GM12878 (cell line): ENCODE results near the gene PRPSAP2. TPM values are rescaled to one million over a fixed set of nuclear protein-coding genes. Genes with fewer than 3 reads are reported as not detected.

Experiments
- ATAC-seq: fragments of 200-7000 bp; cut with Tn5 transposase; 3 replicates; pipeline ENCODE4 v1.9.1; 2020; ENCODE audit warnings: mild to moderate bottlenecking, moderate library complexity
- BruUV-seq: library from RNA; stranded (reverse); fragments of 400-500 nt; replicated peaks from 2 replicates; lab custom pipeline; 2021; lab: Mats Ljungman, UMichigan
- CTCF ChIA-PET: fragments of 300-600 bp; sonication (Branson Sonifier 250); formaldehyde crosslinking; extraction: SDS; loops from one replicate; lab custom pipeline; 2021; ENCODE audit warnings: inconsistent platforms; lab: Yijun Ruan, JAX
- POLR2A ChIA-PET: fragments of 350-600 bp; formaldehyde crosslinking; extraction: SDS; loops from one replicate; lab custom pipeline; 2021; ENCODE audit warnings: inconsistent platforms; lab: Charles Lee
- RAD21 ChIA-PET: fragments of 300-600 bp; sonication (Branson Sonifier 250); formaldehyde crosslinking; loops from one replicate; lab custom pipeline; 2023; ENCODE audit warnings: antibody characterized with exemption; ENCODE audit not compliant: unreplicated experiment; lab: Charles Lee
- SMC1A ChIA-PET: fragments of 300-600 bp; sonication (Branson Sonifier 250); formaldehyde crosslinking; loops from one replicate; lab custom pipeline; 2023; ENCODE audit not compliant: unreplicated experiment, uncharacterized antibody; lab: Charles Lee
- DNase-seq: peaks from one replicate; pipeline ENCODE4 v3.0.0-alpha.2; 2011; ENCODE audit warnings: low read depth, low spot score
- FAIRE-seq: peaks from 3 replicates; lab custom pipeline; 2011; peaks lifted over from hg19 to GRCh38; lab: Jason Lieb, UNC
- H2AFZ ChIP-seq: 2 replicates; pipeline ENCODE4 v1.6.0; 2011; ENCODE audit warnings: low read depth, low read length, control low read depth; ENCODE audit not compliant: control insufficient read depth
- H3K27ac ChIP-seq: 2 replicates; pipeline ENCODE4 v1.5.1; 2011; ENCODE audit warnings: control low read depth; ENCODE audit not compliant: control insufficient read depth, insufficient read depth
- H3K27me3 ChIP-seq, 2 experiments: replicated peaks in 1 of 2; 2 replicates each; pipeline versions ENCODE4 v1.6.0 to v1.6.1; 2011; ENCODE audit warnings: low read length in 1 of 2; ENCODE audit not compliant: control insufficient read depth in 2 of 2, insufficient read depth in 2 of 2
- H3K36me3 ChIP-seq, 2 experiments: 2 replicates each; pipeline ENCODE4 v1.5.1; 2011; ENCODE audit warnings: low read length in 1 of 2; ENCODE audit not compliant: control insufficient read depth in 2 of 2, insufficient read depth in 2 of 2
- H3K4me1 ChIP-seq: 2 replicates; pipeline ENCODE4 v1.6.1; 2011; ENCODE audit warnings: mild to moderate bottlenecking, low read length, moderate library complexity, mixed read lengths; ENCODE audit not compliant: control insufficient read depth, insufficient read depth
- H3K4me2 ChIP-seq: 2 replicates; pipeline ENCODE4 v1.6.0; 2011; ENCODE audit warnings: control low read depth; ENCODE audit not compliant: control insufficient read depth, insufficient read depth
- H3K4me3 ChIP-seq: fragments of 200-600 bp; sonication (generic); 2 replicates; pipeline ENCODE4 v1.5.1; 2016
- H3K79me2 ChIP-seq: 2 replicates; pipeline ENCODE4 v1.6.0; 2011; ENCODE audit warnings: low read length; ENCODE audit not compliant: control insufficient read depth, insufficient read depth
- H3K9ac ChIP-seq: 2 replicates; pipeline ENCODE4 v1.8.0; 2011; ENCODE audit warnings: low read length, control low read depth, mixed read lengths; ENCODE audit not compliant: control insufficient read depth, insufficient read depth
- H3K9me3 ChIP-seq: replicated peaks from 3 replicates; pipeline ENCODE4 v1.5.1; 2011; ENCODE audit warnings: mild to moderate bottlenecking, low read length; ENCODE audit not compliant: control insufficient read depth, insufficient read depth
- H4K20me1 ChIP-seq: 2 replicates; pipeline ENCODE4 v1.6.0; 2011; ENCODE audit not compliant: control insufficient read depth, insufficient read depth
- ATF2 ChIP-seq: IDR thresholded peaks from 2 replicates; pipeline ENCODE4 v1.6.1; 2012; ENCODE audit warnings: low read length, inconsistent platforms
- BACH1 ChIP-seq: fragments of 450-650 bp; IDR thresholded peaks from 2 replicates; pipeline ENCODE4 v1.6.1; 2017; ENCODE audit warnings: mild to moderate bottlenecking, borderline replicate concordance
- HDAC2 ChIP-seq: fragments of 200-600 bp; sonication (generic); IDR thresholded peaks from 2 replicates; pipeline ENCODE4 v1.6.1; 2017
- MEF2A ChIP-seq: IDR thresholded peaks from 2 replicates; pipeline ENCODE4 v1.6.1; 2011; ENCODE audit warnings: low read depth, mild to moderate bottlenecking, low read length, moderate library complexity; ENCODE audit not compliant: insufficient read depth
- MTA2 ChIP-seq: fragments of 450-650 bp; IDR thresholded peaks from 2 replicates; pipeline ENCODE4 v1.6.1; 2016; ENCODE audit warnings: low read depth, mild to moderate bottlenecking, moderate library complexity
- PKNOX1 ChIP-seq: fragments of 450-650 bp; IDR thresholded peaks from 2 replicates; pipeline ENCODE4 v1.6.1; 2016; ENCODE audit warnings: mild to moderate bottlenecking
- REST ChIP-seq: IDR thresholded peaks from 2 replicates; pipeline ENCODE4 v1.6.1; 2012; ENCODE audit warnings: mild to moderate bottlenecking, low read depth, low read length
- SRF ChIP-seq, 2 experiments: IDR thresholded peaks; 2 replicates each; pipeline ENCODE4 v1.6.1; 2011; ENCODE audit warnings: low read depth in 2 of 2, low read length in 2 of 2, mild to moderate bottlenecking in 1 of 2, moderate library complexity in 1 of 2
- WGBS: methylation state at CpG from one replicate; pipeline ENCODE4 v1.1.6; 2016; ENCODE audit warnings: low lambda C conversion rate; ENCODE audit not compliant: insufficient replicate concordance, insufficient coverage; ENCODE audit errors: missing lambda C conversion rate; 5-methylcytosine and 5-hydroxymethylcytosine counted together
- in situ Hi-C: fragments of 300-500 bp; cut with MboI; formaldehyde crosslinking; loops from 9 replicates; pipeline ENCODE4 v1.14.3; 2018; ENCODE audit warnings: mixed read lengths
- intact Hi-C: fragments of 100-400 bp; cut with micrococcal nuclease; formaldehyde crosslinking; loops from one replicate; pipeline ENCODE4 v1.14.2; 2022; ENCODE audit not compliant: unreplicated experiment
- polyA plus RNA-seq, 11 experiments: library from polyadenylated mRNA; depleted of rRNA in 4 of 11; unstranded in 6 of 11; stranded (reverse) in 5 of 11; fragments of >200 nt; fragmentation: Nextera tagmentation in 4 of 11; fragmentation: Illumina TruSeq in 1 of 11; extraction: Ambion mirVana in 4 of 11; extraction: Trizol in 1 of 11; gene quantifications; 1 replicate in 1 of 11; 2 replicates in 10 of 11; pipeline versions ENCODE4 v1.2.1 to v1.2.3, GENCODE V29; 2011 to 2016; ENCODE audit warnings: inconsistent platforms in 2 of 11, missing spikeins in 2 of 11, low read depth in 1 of 11
- total RNA-seq, 4 experiments: library from RNA; depleted of rRNA in 3 of 4; stranded (reverse); fragments of >200 nt in 3 of 4; fragmentation: Illumina TruSeq in 1 of 4; extraction: Trizol in 1 of 4; gene quantifications; 2 replicates each; pipeline versions ENCODE4 v1.2.1 to v1.2.3, GENCODE V29; 2013 to 2021
- TF ChIP-seq, protein P1 (sequence below): IDR thresholded peaks from 2 replicates; pipeline ENCODE4 v1.6.1; 2011; ENCODE audit warnings: borderline replicate concordance, low read depth, mild to moderate bottlenecking, moderate library complexity, low read length; ENCODE audit not compliant: insufficient read depth, poor library complexity, severe bottlenecking
- TF ChIP-seq, protein P2 (sequence below): fragments of 450-650 bp; IDR thresholded peaks from 2 replicates; pipeline ENCODE4 v1.6.1; 2016; ENCODE audit warnings: mild to moderate bottlenecking
- TF ChIP-seq, protein P3 (sequence below): fragments of 450-650 bp; IDR thresholded peaks from 2 replicates; pipeline ENCODE4 v1.6.1; 2017; ENCODE audit warnings: mild to moderate bottlenecking, low read depth, inconsistent platforms; ENCODE audit not compliant: poor library complexity, severe bottlenecking

The PRPSAP2 gene
- total and polyA plus RNA-seq, 10 of the 15 experiments (the other 5 are each of a cell fraction or from before 2014, with no cell fraction given), result 33.2 to 102 (median 83.8) TPM

- H3K79me2 ChIP-seq, result no peaks in the 10 kb centered on the region
- ATAC-seq, result no peak
- ChIA-PET CTCF (no interaction called here), POLR2A (interaction anchor here (0.6 kb wide), 1 partner anchor 10 kb away, joined by 5 read pairs; no protein-coding TSS in a partner anchor), SMC1A (no interaction called here), RAD21 (interaction anchor here (1.0 kb wide), 1 partner anchor 13 kb away, joined by 4 read pairs; no protein-coding TSS in a partner anchor)
- BruUV-seq, result no TSS peak
- H4K20me1 ChIP-seq, result no peaks in the 10 kb centered on the region
- H3K9me3 ChIP-seq, result no peaks in the 10 kb centered on the region
- H2AFZ ChIP-seq, result no peak overlapping the region
- WGBS, result 85% methylated on average over 10 of the region's 10 CpGs
- no peak overlapping the region for H3K27ac ChIP-seq
- intact Hi-C loops, result no loop called here
- in situ Hi-C loops, result no loop called here
- H3K36me3 ChIP-seq, result peaks cover 5 to 23% of the 10 kb centered on the region in 2 experiments; a peak in 3 of 4 replicates
- DNase-seq, result no peak
- no peak overlapping the region for H3K4me3 ChIP-seq
- FAIRE-seq, result no peak
- H3K9ac ChIP-seq, result no peak overlapping the region
- no peaks in the 10 kb centered on the region for H3K27me3 ChIP-seq
- H3K4me2 ChIP-seq, result no peak overlapping the region
- no peaks in the 10 kb centered on the region for H3K4me1 ChIP-seq
- TF ChIP-seq SRF (IDR thresholded peaks at IDR 0.05; ENCODE audit: low read depth in 2 of 2, low read length in 2 of 2) (no peak), PKNOX1 (no peak), REST (no peak), BACH1 (no peak), ATF2 (no peak), MTA2 (no peak), MEF2A (no peak), HDAC2 (no peak)
- TF ChIP-seq, protein P1, sequence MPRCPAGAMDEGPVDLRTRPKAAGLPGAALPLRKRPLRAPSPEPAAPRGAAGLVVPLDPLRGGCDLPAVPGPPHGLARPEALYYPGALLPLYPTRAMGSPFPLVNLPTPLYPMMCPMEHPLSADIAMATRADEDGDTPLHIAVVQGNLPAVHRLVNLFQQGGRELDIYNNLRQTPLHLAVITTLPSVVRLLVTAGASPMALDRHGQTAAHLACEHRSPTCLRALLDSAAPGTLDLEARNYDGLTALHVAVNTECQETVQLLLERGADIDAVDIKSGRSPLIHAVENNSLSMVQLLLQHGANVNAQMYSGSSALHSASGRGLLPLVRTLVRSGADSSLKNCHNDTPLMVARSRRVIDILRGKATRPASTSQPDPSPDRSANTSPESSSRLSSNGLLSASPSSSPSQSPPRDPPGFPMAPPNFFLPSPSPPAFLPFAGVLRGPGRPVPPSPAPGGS, result no peak
- TF ChIP-seq, protein P2, sequence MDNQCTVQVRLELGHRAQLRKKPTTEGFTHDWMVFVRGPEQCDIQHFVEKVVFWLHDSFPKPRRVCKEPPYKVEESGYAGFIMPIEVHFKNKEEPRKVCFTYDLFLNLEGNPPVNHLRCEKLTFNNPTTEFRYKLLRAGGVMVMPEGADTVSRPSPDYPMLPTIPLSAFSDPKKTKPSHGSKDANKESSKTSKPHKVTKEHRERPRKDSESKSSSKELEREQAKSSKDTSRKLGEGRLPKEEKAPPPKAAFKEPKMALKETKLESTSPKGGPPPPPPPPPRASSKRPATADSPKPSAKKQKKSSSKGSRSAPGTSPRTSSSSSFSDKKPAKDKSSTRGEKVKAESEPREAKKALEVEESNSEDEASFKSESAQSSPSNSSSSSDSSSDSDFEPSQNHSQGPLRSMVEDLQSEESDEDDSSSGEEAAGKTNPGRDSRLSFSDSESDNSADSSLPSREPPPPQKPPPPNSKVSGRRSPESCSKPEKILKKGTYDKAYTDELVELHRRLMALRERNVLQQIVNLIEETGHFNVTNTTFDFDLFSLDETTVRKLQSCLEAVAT, result no peak
- TF ChIP-seq, protein P3, sequence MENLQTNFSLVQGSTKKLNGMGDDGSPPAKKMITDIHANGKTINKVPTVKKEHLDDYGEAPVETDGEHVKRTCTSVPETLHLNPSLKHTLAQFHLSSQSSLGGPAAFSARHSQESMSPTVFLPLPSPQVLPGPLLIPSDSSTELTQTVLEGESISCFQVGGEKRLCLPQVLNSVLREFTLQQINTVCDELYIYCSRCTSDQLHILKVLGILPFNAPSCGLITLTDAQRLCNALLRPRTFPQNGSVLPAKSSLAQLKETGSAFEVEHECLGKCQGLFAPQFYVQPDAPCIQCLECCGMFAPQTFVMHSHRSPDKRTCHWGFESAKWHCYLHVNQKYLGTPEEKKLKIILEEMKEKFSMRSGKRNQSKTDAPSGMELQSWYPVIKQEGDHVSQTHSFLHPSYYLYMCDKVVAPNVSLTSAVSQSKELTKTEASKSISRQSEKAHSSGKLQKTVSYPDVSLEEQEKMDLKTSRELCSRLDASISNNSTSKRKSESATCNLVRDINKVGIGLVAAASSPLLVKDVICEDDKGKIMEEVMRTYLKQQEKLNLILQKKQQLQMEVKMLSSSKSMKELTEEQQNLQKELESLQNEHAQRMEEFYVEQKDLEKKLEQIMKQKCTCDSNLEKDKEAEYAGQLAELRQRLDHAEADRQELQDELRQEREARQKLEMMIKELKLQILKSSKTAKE, result no peak
Observed at GRCh38 chr17:18974407-18975149, 116.6 kb downstream of the PRPSAP2 start.
